Urothelium cell line (cell line): ENCODE results near the gene LMF1.
A peak's percentile ranks its signal among the peaks of the same experiment; 100 is the strongest.
"Not testable (repeated sequence)": the region's sequence is repeated elsewhere in the genome, so short reads cannot be mapped to it uniquely, and the experiment has no call there.

Experiments
- DNase-seq: peaks from one replicate; pipeline ENCODE4 v3.0.0; 2011; ENCODE audit warnings: low spot score, mixed read lengths
- FAIRE-seq: peaks from 2 replicates; lab custom pipeline; 2011; peaks lifted over from hg19 to GRCh38; lab: Jason Lieb, UNC

LMF1 gene

GRCh38 chr16:820044-820408 is 150.8 kb downstream of the LMF1 start:
- FAIRE-seq, DNase-seq: not testable (repeated sequence)

GRCh38 chr16:819336-820043 is 151.3 kb downstream of the LMF1 start:
- FAIRE-seq, result no peak
- no peak for DNase-seq

- DNase-seq, result no peak
- FAIRE-seq, result peak; percentile 100
Measured at GRCh38 chr16:818592-818991, 152.2 kb downstream of the LMF1 start.

DNA sequence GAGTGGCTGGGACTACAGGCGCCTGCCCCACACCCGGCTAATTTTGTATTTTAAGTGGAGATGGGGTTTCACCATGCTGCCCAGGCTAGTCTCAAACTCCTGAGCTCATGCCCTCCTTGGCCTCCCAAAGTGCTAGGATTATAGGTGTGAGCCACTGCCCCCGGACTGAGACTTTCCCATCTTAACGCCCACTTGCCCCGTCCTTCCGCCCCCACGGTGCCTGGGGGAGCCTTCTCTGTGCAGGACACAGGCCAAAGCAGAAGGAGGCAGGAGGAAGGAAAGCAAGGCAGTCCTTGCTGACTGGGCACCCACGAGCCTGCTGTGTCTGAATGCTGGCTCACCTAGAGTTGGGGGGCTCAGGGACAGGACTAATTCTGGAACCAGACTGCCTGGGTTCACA is 152.7 kb downstream of the LMF1 start:
- DNase-seq (no peak), FAIRE-seq (no peak)

DNA sequence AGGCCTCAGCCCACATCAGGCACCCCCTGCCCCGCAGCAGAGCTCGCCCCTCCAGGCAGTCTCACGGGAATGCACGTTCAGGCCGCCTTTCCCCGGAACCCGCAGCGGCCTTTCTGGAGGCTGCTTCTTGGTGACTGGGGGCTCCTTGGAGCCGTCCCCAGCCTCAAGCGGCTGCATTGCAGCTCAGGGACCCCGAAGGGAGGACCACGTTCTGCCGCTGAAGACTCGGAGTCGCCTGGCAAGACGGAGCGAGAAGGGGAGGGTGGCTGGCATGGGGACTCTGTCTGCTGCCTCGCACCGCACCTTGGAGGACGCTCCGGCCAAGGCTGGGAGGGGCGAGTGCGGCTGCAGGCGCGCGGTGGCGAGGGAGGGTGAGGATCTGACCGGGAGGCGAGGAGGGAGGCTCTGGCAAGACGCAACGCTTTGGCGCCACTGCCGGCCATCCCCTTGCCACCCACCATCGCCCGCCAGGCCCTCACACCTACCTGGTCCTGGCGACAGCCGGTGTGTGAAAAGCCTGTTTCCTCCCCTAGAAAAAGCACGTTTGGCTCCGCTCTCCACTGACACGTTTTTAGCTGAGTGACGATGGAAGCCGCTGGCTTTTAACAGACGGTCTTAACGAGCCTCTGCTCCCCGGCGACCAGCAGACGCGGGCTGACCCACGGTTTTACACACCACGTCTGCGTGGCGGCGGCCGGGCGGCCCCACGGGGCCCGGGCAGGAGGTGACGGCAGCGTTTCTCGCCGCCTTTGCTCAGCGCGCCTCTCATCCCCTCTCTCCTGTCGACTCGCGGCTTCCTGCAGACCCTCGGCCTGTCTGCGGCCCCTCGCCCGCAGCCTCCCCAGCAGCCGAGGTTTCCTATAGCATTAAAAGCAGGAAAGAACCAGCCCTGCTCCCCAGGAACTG is 153.5 kb downstream of the LMF1 start:
- DNase-seq, result no peak

DNA sequence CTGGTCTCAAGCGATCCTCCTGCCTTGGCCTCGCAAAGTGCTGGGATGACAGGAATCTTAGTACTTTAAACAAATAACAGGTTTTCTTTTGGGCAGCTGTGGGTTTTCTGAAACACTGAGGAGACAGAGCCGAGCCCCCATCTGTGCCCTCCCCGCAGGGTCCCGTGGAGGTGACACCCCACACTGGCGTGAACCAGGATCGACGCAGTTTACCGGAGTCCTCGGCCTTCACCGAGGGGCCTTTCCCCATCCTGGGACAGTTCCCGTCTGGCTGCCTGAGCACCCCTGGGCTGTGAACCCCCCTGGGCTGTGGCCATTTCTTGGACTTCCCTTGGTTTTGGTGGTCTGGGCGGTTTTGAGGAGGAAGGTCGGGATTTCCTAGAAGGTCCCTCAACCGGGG is 154.9 kb downstream of the LMF1 start:
- DNase-seq (no peak), FAIRE-seq (no peak)

More for the DNA sequence above, 153.5 kb downstream of the LMF1 start:
- FAIRE-seq, result no peak

DNA sequence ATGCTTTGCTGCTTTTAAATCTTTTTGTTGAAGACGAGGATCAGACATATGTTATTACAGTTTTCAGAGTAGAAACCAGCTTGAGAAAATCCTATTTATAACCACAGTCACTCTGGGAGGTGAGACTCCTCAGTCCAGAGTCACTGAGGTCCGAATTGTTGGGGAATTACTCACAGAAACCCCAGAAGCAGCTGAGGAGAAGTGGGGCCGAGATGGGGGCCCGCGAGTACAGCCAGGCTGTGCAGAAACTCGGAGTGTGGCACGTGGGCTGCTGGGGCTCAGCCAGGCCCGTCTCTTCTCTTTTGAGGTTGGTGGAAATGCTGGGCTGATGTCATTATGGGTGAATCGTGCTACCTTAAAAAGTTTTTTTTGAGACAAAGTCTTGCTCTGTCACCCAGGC is 155.8 kb downstream of the LMF1 start:
- FAIRE-seq, result no peak
- no peak for DNase-seq

- FAIRE-seq (no peak), DNase-seq (no peak)
Measured at GRCh38 chr16:813916-814412, 156.8 kb downstream of the LMF1 start.

DNA sequence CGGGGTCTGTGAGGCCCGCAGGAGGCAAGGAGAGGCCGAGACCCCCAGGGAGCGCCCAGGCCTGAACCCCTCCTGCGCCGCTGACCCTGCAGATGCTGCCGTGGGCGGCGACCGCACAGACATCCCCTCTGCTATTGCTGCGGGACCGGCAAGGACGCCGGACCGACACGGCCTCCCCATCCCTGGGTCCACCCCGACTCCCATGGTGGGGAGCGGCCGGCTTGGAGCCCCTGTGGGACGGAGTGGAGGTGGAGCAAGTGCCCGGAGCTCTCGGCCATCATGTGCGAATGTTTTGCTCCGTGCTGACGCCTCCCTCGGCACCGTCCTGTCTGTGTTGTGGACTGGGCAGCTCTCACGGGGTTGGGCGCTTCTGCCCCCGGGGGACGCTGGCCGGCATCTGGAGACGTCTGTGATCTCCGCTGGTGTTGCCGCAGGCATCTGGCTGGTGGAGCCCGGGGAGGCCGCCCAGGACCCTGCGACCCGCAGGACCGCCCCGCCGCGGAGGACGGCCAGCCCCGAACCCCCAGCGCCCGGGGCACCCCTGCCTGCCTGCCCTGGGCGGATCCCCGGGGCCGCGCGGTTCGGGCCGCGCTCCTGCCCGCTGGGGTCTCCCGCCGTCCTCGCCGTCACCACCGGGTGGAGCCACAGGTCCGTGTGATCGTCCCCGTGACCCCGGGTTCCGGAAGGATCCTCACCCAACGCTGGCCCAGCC is 157.4 kb downstream of the LMF1 start:
- peak; percentile 73 for FAIRE-seq
- peak; percentile 79 for DNase-seq

DNA sequence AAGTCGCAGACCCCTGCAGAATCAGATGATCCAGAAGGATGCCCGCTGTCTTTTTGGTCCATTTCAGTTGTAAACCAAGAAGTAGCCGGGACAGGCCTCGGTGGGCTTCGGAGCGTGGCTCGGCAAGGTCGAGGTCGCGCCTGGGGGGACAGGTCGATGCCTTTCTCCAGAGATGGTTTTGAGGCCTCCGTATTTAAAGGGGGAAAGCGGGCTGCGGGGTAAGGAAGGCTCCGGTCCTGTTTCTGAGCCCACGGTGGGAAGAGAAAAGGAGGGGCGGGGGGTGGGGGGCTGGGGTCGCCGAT is 162.7 kb downstream of the LMF1 start:
- FAIRE-seq, result no peak
- DNase-seq, result no peak

- FAIRE-seq, result peak; percentile 82
Measured at GRCh38 chr16:807347-808084, 163.3 kb downstream of the LMF1 start.

DNA sequence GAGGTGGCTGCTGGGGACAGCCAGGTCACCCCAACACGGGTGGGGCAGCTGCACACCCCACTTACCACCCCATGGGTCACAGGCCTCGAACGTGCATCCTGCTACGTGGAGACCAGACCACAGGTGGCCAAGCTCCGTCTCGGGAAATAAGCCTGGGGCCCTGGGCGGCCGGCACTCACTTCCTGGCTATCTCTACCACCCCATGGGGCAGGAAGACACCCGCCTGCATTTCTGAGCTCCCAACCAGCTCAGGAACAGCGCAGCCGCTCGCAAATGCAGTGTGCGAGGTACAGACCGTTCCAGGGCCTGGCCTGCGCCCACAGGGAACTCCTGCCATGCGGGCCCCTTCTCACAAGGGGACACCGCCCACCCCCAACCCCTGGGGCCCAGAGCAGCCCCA is 165.3 kb downstream of the LMF1 start:
- FAIRE-seq (no peak), DNase-seq (no peak)

More at GRCh38 chr16:807347-808084, 163.3 kb downstream of the LMF1 start:
- peak; percentile 97 for DNase-seq

- no peak for DNase-seq
- no peak for FAIRE-seq
Measured at GRCh38 chr16:804193-805048, 166.4 kb downstream of the LMF1 start.

DNA sequence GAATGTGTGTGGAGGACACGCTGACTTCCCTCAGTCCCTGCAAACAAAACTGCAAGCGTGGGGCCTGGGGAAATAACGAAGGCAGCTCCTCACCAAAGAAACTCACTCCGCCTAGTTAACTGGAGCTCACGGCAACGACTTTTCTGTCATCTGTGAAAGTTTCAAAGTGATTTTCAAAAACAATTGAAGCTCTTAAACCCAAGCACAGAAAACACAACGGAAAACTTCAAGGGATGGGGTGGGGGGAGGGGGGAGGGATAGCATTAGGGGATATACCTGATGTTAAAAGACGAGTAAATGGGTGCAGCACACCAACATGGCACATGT is 167.1 kb downstream of the LMF1 start:
- no peak for DNase-seq
- FAIRE-seq, result no peak
